AG09319 (cell line): ENCODE data around the gene IMPG1.

ENCODE experiments used
- DNase-seq: peaks from one replicate; pipeline ENCODE4 v3.0.0-alpha.2; 2010; ENCODE audit warnings: low read depth; ENCODE audit errors: extremely low read depth
- TF ChIP-seq, protein P1 (sequence below): IDR thresholded peaks from 2 replicates; pipeline ENCODE4 v1.5.1; 2011; ENCODE audit warnings: low read depth, mild to moderate bottlenecking, inconsistent platforms, low read length, moderate library complexity

IMPG1 gene

DNA sequence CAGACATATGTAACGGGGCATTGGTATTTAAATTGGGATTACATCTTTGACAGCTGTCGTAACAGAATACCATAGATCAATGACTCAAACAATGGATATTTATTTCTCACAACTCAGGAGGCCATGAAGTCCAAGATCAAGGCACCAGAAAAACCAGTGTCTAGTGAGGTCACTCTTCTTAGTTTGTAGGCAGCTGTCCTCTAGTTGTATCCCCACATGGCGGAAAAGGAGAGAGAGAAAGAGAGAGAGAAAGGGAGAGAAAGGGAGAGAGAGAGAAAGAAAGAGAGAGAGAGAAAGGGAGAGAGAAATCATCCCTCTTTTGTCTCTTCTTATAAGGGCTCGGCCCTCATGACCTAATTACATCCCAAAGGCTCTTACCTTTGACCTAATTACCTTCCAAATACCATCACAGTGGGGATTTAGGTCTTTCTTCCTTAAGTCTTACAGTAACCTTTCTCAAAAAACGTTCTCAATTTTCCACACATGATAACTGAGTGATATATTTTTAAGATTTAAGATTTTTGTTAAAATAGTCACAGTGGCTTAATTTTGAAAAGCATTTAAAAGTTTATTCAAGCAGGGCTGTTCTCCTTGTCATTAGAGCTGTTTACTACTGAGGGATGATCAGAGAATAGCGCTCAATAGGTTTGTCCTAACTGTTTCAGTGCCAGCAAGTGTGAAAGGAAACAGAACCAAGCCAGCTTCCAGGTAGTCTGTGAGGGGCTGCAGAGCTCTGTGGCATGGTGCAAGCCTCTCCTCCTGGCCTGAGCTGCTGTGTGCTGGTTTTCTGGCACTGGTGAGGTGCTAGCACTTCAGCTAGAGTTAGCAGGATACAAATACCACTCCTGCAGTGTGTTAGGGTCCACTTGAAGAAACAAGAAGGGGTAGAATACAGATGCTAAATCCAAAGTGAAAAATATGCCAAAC, 79.0 kb downstream of the IMPG1 start:
- TF ChIP-seq, protein P1, sequence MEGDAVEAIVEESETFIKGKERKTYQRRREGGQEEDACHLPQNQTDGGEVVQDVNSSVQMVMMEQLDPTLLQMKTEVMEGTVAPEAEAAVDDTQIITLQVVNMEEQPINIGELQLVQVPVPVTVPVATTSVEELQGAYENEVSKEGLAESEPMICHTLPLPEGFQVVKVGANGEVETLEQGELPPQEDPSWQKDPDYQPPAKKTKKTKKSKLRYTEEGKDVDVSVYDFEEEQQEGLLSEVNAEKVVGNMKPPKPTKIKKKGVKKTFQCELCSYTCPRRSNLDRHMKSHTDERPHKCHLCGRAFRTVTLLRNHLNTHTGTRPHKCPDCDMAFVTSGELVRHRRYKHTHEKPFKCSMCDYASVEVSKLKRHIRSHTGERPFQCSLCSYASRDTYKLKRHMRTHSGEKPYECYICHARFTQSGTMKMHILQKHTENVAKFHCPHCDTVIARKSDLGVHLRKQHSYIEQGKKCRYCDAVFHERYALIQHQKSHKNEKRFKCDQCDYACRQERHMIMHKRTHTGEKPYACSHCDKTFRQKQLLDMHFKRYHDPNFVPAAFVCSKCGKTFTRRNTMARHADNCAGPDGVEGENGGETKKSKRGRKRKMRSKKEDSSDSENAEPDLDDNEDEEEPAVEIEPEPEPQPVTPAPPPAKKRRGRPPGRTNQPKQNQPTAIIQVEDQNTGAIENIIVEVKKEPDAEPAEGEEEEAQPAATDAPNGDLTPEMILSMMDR = no peak
- no peak for DNase-seq

DNA sequence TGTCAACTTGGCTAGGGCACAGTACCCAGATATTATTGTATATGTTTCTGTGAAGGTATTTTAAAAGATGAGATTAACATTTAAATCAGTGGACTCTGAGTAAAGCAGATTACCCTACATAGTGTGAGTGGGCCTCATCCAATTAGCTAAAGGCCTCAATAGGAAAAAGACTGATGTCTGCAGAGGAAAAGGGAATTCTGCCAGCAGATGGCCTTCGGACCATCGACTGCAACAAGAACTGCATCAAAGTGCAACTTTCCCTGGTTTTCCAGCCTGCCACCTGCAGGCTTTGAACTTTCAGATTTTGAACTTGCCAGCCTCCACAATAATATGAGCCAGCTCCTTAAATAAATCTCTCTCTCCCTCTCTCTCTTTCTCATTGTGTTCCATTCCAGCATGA, 80.5 kb downstream of the IMPG1 start:
- no peak for DNase-seq
- TF ChIP-seq, protein P1 = no peak

DNA sequence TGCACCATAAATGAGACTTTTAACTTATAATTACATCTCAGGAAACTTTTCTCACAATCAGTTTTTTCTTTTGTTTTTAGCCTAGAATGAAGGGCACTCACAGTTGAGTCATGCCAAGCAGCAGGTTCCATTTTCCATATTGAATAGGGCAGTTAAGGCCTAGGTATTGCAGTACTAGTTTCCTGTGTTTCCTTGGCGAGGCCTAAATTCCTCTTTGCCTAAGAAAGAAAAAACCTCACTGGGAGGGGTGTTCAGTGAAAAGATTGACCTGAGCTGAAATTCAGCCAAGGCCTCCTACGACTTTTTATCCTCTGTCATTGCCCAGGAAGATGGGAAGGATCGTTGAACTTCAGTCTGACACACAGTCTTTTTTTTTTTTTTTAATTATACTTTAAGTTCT, 85.5 kb downstream of the IMPG1 start:
- TF ChIP-seq, protein P1 = no peak
- no peak for DNase-seq

DNA sequence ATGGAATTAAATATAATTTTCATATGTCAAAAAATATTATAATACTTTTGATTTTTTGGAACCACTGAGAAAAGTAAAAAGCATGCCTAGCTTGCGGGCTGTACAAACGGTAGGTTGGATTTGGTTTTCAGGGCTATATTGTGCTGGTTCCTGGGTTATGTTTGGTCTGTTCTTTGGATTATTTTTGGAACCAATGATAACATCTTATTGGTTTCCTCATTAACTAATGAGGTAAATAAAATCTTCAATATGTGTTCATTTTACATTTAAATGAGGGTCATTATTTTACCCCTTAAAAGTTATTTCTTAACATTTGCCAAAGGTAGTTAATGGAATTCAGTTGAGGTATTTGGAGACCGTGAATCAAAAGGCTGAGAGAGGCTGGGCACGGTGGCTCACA, 96.6 kb downstream of the IMPG1 start:
- TF ChIP-seq, protein P1 = no peak
- no peak for DNase-seq

DNA sequence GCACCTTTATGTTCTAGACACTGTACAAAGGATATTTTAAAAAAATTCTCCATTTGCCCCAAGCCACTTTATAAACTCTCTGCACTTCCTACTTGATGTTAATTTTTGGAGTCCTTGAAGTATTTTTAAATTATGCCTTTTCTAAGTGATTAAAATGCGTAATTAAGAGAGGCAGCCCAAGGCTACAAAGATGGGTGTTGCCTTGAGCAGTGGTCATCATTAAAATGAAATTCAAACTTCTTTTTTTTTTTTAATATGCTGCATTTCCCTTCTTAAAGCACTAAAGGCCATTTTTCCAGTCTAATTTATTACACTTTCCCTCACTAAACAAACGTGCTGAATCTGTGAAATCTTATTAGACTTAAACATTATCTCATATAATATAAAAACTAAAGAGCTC, 102.4 kb downstream of the IMPG1 start:
- no peak for DNase-seq
- TF ChIP-seq, protein P1 = no peak

DNA sequence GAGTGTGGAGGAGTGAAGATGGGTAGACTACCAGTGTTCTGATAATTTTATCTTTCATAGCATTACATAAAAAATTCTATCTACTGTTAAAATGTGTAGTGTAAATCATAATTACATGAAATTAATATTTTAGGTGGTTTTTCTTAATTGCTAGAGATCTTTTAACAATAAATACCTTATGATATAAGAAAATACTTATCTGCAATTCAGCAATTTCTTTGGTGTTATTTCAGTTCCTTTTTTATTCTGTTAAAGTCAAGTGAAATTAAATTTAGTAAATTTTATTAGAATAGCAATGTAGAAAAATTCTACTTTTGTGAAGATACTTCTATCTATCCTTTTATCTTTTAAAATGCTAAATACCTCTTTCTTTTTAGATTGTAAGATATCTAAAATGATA, 104.3 kb downstream of the IMPG1 start:
- DNase-seq = no peak
- TF ChIP-seq, protein P1 = no peak

DNA sequence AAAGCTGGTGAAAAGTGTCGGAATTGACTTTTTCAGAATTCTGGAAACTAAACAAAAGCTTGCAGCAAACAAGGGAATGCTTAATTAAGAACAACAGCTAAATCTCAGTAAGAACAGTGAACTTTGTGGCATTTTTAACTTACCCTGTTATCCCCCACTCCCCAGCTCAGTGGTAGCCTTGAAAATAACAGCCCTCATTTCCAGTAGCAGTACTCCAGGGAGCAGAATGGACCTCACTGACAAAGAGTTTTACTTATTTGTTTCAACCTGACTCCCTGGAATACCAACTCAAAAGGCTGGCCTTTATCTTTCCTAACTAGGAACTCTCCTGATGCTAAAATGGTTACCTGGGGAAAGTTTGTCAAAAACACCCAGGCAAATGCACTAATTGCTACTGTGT, 108.9 kb downstream of the IMPG1 start:
- TF ChIP-seq, protein P1 = no peak
- DNase-seq = no peak
